ENCODE measurements around the gene ACTA2. TPM values are rescaled to one million over a fixed set of nuclear protein-coding genes. Genes with fewer than 3 reads are reported as not detected.

The ACTA2 gene
- total RNA-seq, 1 experiment from 2014 or later = 2.4 TPM

DNA sequence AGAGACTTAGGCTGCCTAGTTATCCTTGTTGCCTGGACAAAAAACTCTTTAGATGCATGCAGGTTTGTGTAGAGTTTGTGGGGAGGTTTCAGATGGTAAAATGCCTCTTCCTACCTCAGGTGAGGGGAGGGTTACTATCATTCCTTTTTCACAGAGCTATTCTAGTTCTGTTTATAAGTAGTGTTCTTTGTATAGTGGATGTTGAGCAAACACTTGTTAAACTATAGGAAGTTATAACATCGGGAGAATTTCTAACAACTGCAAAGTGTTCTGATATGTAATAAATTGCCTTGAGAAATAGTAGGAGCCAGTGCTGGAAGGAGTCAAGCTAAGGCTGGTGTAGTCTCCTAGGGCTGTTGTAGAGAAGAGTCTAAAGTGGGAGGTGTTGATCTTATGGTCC lies 31.4 kb upstream of the ACTA2 start:
- Histone ChIP-seq H2BK12ac (ENCODE audit: insufficient read length, low read depth, low read length) (no peak overlapping the region), H4K8ac (replicated peaks; ENCODE audit: insufficient read length, low read depth, low read length) (no peak overlapping the region), H3K27ac (ENCODE audit: insufficient read length, low read depth, low read length) (no peak overlapping the region), H2BK120ac (ENCODE audit: low read depth, low read length, poor library complexity, severe bottlenecking) (no peak overlapping the region), H3K23me2 (ENCODE audit: insufficient read length, low read depth, low read length, poor library complexity, severe bottlenecking) (no peaks in the 10 kb centered on the region), H2BK5ac (ENCODE audit: insufficient read length, low read length) (no peak overlapping the region), H4K91ac (ENCODE audit: insufficient read length, low read depth, low read length) (no peak overlapping the region), H3K14ac (ENCODE audit: insufficient read depth, low read length) (no peak overlapping the region), H4K5ac (ENCODE audit: insufficient read length, low read depth, low read length) (no peak overlapping the region), H3K4me2 (ENCODE audit: insufficient read depth, insufficient read length, low read length) (no peak overlapping the region), H2AFZ (ENCODE audit: low read length) (no peak overlapping the region), H3K9me3 (ENCODE audit: control insufficient read depth, low read depth, low read length) (no peaks in the 10 kb centered on the region), H3K27me3 (ENCODE audit: insufficient read depth, low read length) (no peaks in the 10 kb centered on the region), H2BK15ac (ENCODE audit: low read depth, low read length) (no peak overlapping the region), H2AK5ac (ENCODE audit: insufficient read length, low read length) (no peak overlapping the region), H3K23ac (ENCODE audit: insufficient read length, low read depth, low read length) (no peak overlapping the region), H3K9ac (ENCODE audit: extremely low read depth, insufficient read length, low read length) (no peak overlapping the region), H3K56ac (ENCODE audit: insufficient read length, low read depth, low read length) (no peak overlapping the region), H4K20me1 (ENCODE audit: control insufficient read depth, insufficient read depth, insufficient read length) (no peaks in the 10 kb centered on the region), H2BK20ac (ENCODE audit: low read depth, low read length, poor library complexity, severe bottlenecking) (no peak overlapping the region), H3T11ph (ENCODE audit: low read length) (no peak overlapping the region), H3K79me2 (ENCODE audit: insufficient read depth, low read length) (no peaks in the 10 kb centered on the region), H3K18ac (ENCODE audit: insufficient read length, low read depth, low read length) (no peak overlapping the region), H3K79me1 (ENCODE audit: insufficient read depth, low read depth, low read length, poor library complexity, severe bottlenecking) (no peaks in the 10 kb centered on the region), H3K4ac (ENCODE audit: low read depth, low read length) (no peak overlapping the region), H3K4me1 (ENCODE audit: insufficient read depth, low read length) (no peaks in the 10 kb centered on the region)
- DNase-seq = no peak
- H3K4me3 Mint-ChIP-seq = no peak overlapping the region
- no CpG with 5 or more reads among the region's 1 CpG for WGBS (ENCODE audit: extremely low coverage, insufficient read length, low lambda C conversion rate)
- no peak overlapping the region for H3K27ac Mint-ChIP-seq
- peaks cover 9 to 10% of the 10 kb centered on the region in 2 experiments for H3K4me1 Mint-ChIP-seq
- peaks cover 7% of the 10 kb centered on the region for H3K27me3 Mint-ChIP-seq (ENCODE audit: low read depth)
- no peaks in the 10 kb centered on the region for H3K36me3 Mint-ChIP-seq (ENCODE audit: insufficient read depth in 1 of 3, low read depth in 3 of 3)
- TF ChIP-seq, protein P1, sequence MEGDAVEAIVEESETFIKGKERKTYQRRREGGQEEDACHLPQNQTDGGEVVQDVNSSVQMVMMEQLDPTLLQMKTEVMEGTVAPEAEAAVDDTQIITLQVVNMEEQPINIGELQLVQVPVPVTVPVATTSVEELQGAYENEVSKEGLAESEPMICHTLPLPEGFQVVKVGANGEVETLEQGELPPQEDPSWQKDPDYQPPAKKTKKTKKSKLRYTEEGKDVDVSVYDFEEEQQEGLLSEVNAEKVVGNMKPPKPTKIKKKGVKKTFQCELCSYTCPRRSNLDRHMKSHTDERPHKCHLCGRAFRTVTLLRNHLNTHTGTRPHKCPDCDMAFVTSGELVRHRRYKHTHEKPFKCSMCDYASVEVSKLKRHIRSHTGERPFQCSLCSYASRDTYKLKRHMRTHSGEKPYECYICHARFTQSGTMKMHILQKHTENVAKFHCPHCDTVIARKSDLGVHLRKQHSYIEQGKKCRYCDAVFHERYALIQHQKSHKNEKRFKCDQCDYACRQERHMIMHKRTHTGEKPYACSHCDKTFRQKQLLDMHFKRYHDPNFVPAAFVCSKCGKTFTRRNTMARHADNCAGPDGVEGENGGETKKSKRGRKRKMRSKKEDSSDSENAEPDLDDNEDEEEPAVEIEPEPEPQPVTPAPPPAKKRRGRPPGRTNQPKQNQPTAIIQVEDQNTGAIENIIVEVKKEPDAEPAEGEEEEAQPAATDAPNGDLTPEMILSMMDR (conservative IDR thresholded peaks at IDR 0.05) = no peak
- no peaks in the 10 kb centered on the region for H3K9me3 Mint-ChIP-seq
